ENCODE results near the gene ERMP1.
"Not testable (repeated sequence)": the region's sequence is repeated elsewhere in the genome, so short reads cannot be mapped to it uniquely, and the experiment has no call there.

The ERMP1 gene, protein sequence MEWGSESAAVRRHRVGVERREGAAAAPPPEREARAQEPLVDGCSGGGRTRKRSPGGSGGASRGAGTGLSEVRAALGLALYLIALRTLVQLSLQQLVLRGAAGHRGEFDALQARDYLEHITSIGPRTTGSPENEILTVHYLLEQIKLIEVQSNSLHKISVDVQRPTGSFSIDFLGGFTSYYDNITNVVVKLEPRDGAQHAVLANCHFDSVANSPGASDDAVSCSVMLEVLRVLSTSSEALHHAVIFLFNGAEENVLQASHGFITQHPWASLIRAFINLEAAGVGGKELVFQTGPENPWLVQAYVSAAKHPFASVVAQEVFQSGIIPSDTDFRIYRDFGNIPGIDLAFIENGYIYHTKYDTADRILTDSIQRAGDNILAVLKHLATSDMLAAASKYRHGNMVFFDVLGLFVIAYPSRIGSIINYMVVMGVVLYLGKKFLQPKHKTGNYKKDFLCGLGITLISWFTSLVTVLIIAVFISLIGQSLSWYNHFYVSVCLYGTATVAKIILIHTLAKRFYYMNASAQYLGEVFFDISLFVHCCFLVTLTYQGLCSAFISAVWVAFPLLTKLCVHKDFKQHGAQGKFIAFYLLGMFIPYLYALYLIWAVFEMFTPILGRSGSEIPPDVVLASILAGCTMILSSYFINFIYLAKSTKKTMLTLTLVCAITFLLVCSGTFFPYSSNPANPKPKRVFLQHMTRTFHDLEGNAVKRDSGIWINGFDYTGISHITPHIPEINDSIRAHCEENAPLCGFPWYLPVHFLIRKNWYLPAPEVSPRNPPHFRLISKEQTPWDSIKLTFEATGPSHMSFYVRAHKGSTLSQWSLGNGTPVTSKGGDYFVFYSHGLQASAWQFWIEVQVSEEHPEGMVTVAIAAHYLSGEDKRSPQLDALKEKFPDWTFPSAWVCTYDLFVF

DNA sequence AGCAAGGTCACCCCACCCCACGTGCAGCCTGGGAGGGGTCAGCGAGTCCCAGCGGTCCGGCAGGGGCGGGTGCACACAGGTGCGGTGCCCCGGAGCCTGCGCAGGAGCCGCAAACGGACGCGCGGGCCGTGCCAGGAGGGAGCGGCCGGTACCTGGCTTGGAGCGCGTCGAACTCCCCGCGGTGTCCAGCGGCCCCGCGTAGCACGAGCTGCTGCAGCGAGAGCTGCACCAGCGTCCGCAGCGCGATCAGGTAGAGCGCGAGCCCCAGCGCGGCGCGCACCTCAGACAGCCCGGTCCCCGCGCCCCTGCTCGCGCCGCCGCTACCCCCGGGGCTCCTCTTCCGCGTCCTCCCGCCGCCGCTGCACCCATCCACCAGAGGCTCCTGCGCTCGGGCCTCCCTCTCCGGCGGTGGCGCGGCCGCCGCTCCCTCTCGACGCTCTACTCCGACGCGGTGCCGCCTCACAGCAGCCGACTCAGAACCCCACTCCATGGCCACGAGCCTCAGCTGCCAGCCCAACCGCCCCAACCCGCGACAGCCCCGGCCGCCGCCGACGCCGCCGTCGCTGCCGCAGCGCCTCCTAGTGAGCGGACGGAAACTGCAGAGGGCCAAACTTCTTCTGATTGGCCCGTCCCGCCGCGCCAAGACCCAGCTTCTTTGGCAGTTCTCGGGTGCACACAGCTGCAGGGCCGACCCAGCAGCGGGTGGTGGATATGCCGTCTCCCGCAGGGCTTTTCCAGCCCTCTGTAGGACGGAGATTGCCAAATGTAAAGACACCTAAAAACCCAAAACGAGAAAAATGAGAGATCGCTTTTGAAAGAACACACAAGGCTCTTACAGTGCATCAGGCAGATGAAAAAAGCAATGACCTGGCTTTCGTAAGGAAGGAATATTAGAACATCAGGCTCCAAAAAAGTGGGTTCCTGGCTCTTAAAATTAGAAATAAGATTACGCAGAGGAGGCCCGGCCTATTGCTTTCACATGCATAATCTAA is at the start of gene ERMP1:
ERMP1 (minus strand) TSS at position 580 of the 992 bp plus-strand sequence; CDS start at position 490, 90 bp downstream.
- peak; percentile 64 to 69 for DNase-seq

DNA sequence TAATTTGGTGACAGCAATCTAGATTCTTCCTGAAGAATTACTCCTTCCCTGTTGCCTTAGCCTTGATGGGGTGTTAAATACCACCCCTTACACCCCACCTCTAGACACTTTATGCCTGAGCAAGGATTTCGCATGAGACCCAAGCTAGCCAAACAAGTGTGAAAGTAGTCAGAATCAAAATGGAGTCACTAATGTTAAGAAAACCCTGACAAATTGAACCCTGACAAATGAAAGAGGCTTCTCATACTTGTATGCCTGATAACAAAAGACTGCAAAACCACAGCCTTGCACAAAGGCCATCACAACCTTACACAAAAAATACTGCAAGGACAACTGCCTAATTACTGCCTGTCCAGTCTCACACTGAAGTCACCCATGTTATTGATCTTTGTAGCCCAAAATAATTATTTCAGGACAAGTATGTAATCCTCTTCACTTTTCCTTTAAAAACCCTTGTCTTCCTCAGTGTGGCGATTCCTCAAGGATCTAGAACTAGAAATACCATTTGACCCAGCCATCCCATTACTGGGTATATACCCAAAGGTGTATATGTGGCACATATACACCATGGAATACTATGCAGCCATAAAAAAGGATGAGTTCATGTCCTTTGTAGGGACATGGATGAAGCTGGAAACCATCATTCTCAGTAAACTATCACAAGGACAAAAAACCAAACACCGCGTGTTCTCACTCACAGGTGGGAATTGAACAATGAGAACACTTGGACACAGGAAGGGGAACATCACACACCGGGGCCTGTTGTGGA is 49.5 kb upstream of the ERMP1 start:
- DNase-seq = not testable (repeated sequence)

DNA sequence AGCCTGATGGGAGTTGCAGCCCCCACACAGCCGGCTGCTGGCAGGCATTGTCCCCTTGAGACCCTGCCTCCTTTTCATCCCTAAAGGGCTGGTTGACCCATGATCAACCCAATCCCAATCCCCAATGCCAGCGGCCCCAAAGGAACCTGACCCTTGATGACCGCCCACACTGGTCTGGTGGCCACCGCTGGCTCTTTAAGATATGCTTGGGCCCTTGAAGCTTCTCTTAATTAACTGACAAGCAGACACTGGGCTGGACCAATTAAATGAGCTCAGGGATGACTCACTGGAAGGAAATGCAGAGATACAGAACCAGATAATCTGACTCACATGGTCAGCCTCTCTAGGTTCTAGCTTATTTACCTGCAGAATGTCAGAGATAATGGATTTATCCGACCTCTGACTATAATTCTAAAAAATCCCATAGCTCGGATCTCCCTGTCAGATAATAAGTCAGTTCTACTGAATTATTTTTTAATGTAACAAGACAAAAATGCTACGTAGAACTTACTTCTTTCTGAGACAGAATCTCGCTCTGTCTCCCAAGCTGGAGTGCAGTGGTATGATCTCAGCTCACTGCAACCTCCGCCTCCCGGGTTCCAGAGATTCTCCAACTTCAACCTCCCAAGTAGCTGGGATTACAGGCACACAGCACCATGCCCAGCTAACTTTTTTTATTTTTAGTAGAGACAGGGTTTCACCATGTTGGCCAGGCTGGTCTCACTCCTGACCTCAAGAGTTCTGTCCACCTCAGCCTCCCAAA is 46.7 kb upstream of the ERMP1 start:
- peak in 1 of 2 donors; percentile 9 for DNase-seq

DNA sequence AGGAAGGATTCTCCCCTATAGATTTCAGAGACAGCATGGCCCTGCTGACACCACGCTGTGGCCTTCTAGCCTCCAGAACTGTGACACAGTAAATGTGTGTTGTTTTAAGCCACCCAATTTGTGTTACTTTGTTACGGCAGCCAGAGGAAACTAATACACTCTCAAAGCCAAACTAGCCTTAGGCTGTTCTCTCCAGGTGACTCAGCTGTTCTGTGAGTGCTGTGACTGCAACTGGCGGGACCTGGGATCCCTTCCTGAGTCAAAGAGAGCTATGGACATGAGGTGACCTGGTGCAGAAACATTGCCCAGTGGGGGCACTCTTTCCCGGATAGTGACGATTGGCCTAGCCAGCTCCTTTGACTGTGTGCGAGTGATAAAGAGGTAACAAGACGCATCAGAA is 43.8 kb upstream of the ERMP1 start:
- DNase-seq = no peak

DNA sequence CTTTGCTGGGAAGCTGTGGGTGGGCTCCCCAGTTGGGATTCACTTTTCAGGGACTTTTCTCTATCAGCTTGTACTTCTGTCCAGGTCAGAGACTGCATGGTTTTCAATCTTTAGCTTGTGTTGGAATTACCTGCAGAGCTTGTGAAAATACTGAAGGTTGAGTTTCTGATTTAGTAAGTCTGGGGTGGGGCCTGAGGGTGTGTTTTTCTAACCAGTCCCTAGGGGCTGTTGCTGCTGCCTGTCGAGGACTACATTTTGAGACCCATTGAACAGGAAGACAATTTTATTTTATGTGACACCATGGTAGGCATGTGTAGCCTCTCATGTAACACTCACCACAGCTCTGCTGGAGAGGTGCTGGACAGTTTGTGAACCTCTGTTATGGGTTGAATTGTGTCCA is 43.1 kb upstream of the ERMP1 start:
- no peak for DNase-seq

DNA sequence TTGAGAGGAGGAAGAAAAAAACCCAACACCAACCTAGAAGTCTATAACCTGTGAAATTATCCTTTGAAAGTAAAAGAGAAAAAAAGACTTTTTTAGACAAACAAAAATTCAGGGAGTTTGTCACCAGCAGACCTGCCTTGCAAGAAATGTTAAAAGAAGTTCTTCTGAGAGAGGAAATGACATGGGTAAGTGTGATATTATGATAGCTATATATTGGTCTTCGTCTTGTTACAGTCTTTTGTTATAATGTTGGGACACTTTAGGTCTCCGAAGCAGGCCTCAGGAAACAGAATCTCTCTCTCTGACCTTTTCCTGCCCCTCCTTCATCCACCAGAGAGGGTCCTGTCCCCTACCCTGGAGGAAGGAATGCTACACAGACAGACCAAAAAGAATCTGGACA is 41.1 kb upstream of the ERMP1 start:
- no peak for DNase-seq

DNA sequence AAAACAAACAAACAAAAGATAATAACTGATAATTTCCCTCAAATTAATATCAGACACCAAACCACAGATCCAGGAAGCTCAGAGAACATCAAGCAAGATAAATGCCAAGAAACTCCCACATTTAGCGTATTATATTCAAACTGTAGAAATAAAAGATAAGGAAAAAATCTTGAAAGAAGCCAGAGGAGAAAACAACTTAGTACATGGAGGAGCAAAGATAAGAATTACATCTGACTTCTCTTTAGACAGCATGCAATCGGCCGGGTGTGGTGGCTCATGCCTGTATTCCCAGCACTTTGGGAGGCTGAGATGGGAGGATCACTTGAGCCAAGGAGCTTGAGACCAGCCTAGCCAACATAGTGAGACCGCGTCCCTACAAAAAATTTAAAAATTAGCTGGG is 40.5 kb upstream of the ERMP1 start:
- no peak for DNase-seq

DNA sequence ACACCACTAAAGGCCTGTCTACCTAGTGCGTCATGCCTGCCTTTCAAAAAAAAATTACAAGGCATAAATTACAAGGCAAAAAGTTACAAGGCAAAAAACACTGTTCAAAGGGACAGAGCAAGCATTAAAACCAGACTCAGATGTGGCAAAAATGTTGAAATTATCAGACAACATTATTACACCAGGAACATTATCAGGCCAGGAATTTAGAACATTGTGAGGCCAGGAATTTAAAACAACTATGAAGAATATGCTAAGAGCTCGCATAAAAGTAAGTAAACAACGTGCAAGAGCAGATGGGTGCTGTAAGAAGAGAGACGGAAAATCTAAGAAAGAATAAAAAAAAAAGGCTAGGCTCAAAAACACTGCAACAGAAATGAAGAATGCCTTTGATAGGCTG is 39.6 kb upstream of the ERMP1 start:
- DNase-seq = no peak

DNA sequence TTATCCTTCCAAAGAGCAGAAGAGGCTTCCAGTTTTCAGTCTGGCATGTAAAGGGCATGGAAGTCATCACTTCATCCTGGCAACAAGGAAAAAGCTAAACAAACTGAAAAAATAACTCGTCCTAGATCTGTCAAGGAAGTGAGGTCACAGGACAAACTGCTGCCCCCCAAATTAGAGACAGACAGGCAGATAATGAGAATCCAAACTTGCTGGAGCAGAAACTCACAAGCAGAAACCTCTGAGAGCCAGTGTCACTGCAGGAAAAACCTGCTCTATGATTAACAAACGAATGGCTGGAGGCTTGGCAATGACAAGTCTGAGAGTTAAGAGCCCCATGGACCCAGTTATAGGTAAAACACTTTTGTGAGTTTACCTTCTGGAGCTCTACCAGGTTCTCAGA is 38.9 kb upstream of the ERMP1 start:
- no peak for DNase-seq

DNA sequence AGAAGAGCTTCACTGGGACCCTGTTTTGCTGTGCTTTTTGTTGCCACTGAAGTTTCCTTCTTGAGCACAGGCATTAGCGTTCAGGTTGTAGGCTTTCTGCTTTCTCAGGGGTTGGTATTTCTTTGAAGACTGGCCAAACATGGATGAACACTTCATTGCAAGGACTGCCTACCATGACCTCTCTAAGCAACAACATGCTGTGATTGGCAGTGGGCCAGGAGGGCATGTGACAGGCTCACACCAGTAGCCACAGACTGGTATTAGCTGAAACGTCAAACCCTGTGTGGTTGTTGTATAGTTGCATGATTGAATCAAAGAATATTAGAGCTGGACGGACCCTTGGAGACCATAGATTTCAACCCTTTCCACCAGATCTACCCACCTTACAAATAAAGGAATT is 37.8 kb upstream of the ERMP1 start:
- no peak for DNase-seq

DNA sequence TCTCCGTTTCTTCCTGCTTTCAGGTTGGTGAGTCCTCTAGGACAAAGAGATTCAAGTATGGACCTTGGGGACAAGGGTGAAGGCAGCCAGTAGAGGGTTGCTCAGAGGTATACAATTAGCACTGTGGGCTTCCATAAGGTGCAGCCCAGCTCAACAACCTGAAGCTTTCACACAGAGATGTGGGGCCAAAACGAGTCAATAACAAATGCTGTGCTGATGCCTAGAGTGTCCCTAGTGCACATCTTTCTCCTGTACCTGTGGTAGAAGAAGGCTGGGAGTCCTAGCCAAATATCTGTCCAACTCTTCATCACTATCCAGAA is 37.1 kb upstream of the ERMP1 start:
- DNase-seq = no peak

DNA sequence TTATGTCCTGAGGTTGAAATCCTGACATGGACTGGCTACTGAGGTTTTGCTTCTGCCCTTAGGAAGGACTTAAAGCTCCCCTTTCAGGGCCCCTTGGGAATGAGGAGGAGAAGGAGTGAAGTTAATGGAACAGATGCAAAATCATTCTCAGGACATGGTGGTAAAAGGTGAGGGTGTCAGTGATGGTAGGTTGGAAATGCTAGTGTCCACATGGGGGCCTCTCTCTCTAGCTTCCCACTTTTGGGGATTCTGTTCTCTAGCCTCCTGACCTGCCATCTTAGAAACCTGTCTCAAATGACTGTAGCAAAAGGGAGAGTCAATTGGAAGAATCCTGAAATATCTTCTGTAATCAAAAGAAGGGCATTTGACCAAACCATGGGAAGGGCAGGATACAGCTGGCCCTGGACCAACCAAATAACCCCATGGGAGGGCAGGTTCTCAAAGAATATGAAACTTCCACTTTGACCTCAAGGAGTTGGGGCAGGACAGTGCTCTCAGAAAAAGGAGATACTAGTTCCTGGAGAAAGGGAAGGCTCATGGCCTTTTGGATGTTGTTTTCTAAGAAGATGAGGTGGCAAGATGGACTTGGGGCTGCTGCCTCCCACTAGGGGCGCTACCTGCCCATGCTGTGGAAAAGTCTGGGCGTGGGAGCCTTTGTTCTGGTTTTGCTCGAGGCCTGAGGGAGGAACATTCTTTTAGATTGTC is 36.5 kb upstream of the ERMP1 start:
- DNase-seq = no peak

DNA sequence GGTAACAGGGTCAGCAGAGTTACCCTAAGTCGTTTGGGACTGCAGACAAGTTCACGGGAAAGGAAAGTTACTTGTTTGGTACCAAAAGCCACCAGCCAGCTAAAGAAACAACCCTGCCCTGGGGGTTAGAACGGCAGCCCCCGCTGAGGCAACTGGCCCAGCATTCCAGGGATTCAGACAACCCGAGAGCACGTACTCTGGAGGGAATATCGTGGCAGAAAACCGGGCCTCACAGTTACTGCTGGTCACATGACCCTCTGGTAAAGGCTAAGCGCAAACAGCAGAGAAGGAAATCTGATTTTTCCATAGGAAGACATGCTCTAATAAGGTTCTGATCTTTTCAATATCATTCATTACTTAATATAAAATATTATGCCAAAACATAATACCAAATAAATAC is 35.3 kb upstream of the ERMP1 start:
- DNase-seq = no peak

DNA sequence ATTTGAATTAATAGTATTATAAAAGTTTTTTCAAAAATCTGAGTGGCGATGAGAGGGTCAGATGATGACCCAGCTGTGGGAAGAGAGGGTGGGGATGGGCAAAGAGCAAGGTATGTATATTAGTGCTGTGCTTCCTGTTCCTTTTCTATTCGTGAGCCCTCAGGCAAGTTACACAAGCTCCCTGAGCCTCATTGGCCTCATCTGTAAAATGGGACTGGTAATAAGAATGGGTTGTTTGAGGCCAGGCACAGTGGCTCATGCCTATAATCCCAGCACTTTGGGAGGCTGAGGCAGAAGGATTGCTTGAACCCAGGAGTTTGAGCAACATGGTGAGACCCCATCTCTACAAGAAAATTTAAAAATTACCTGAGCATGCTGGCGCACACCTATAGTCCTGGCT is 33.8 kb upstream of the ERMP1 start:
- DNase-seq = no peak

DNA sequence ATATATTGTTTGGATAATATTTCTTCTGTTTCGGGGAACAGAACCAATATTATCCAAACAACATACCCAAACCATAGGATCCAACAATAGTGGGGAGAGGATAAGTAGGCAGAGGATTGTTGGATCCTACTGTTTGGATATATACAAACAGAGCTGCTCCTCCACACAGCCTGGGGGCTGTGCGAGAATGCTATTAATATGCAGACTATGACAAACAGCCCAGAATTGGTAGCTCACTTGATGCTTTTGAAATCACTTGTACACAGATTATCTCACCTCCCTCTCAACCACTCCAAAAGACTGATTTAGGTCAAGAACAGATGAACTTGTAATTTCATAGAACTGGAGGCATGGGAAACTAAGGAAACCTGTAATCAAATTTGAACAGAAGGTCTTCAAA is 33.4 kb upstream of the ERMP1 start:
- no peak for DNase-seq

DNA sequence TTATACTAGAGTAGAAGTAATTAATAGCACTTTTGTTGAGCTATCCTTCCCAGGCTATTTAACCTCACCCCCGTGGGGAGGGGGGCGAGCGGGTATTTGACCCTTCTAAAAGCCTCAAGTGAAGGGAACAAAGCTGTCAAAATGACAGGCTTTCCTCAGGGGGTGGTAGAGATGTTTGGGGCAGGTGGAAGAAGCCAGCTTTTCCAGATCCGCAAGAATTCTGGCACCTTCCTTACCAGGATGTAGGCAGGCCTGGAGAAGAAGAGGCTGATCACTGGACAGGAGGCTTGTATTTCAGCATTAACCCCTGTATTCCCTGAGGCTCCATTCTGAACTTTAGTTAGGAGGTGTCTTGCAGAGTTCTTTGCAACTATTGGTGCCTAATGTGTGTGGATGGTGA is 31.5 kb upstream of the ERMP1 start:
- DNase-seq = no peak

DNA sequence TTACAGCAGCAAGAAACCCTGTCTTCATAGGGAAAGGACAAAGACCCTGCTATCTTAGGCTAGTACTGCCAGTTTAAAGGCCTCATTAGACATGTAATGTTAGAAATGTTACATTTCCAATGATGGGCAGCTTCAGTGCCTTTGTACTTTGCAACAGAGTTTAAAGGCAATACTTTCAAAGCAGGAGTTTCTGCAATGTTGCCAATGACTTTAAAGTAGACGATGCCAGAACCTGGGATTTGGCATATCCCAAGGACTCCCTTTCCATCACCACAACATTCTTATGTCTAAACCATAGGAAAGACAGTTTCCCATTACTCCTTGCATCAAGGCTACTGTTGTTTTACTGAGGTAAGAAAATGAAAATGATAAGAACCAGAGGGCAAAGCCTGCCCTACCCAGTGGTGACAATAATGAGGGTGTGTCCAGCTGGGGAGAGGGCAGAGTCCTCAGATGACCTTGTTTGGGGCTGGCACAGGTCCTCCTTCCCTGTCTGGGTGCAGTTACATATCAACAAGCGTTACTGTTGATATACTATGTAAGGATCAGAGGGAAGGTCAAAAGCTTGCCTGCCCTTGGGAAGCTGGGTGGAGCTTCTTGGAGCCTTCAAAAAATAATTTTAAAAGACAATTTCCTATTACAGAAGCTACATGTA is 30.3 kb upstream of the ERMP1 start:
- no peak for DNase-seq

DNA sequence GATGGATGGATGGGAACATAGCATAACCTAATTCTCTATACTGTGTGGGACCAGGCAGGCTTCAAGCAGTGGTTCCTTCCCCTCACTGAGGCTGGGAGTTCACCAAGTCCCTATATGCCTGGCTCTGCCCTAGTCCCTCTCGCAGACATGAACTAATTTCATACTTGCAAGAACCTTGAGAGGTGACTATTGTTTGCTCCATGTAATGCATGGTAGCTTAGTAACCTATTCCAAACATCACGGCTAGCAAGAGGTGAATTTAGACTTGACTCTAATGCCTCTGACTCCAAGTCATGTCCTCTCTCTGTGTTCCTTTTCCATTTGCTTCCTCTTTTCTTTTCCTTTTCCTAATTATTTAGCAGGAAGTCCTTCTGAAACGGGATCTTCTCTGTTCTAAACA is 25.9 kb upstream of the ERMP1 start:
- no peak for DNase-seq

DNA sequence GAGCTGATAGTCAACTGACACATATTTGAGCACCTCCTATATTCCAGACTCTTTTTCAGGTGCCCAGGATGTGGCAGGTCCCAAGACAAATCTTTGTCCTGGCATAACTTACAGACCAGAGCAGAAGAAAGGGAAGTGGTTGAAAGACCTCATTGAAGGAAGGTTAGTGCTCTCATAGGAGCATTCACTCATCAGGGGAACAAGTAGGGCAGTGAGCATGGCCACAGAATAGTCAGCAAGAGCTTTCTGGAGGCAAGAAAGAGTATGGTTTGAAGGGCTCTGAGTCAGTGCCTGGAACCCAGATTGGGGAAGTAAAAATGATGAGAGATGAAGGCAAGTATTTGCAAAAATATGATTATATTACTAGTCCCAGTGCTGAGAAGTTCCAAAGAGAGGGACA is 25.0 kb upstream of the ERMP1 start:
- DNase-seq = peak in 1 of 2 donors; percentile 88

Measured in bone marrow (tissue), 2 donors.